ENCODE results near the gene FKBP1A.

DNA sequence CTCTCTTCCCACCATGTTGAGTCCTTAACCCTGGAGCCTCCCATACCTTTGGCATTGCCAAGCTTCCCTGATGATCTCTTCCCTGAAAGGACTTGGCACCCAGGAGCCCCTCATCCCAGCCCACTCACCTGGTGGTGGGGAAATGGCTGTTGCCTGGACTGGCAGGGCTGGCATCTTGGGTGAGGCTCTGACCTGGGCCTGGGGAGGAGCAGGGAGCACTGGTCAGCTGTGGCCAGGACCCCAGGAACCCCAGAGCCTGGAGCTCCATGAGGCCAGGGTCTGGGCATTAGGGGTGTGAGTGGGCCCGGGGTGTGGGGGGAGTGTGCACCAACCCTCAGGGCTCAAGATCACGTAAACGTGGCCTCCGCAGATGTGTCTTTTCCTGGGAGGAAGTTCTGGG lies 73.4 kb downstream of the FKBP1A start:
- TF ChIP-seq, protein P1, sequence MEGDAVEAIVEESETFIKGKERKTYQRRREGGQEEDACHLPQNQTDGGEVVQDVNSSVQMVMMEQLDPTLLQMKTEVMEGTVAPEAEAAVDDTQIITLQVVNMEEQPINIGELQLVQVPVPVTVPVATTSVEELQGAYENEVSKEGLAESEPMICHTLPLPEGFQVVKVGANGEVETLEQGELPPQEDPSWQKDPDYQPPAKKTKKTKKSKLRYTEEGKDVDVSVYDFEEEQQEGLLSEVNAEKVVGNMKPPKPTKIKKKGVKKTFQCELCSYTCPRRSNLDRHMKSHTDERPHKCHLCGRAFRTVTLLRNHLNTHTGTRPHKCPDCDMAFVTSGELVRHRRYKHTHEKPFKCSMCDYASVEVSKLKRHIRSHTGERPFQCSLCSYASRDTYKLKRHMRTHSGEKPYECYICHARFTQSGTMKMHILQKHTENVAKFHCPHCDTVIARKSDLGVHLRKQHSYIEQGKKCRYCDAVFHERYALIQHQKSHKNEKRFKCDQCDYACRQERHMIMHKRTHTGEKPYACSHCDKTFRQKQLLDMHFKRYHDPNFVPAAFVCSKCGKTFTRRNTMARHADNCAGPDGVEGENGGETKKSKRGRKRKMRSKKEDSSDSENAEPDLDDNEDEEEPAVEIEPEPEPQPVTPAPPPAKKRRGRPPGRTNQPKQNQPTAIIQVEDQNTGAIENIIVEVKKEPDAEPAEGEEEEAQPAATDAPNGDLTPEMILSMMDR (IDR thresholded peaks at IDR 0.05; ENCODE audit: low read depth, low read length) = no peak
- no peak for TF ChIP-seq EZH2phosphoT487 (IDR thresholded peaks at IDR 0.05; ENCODE audit: low read depth)

All from OCI-LY3 (cell line).